Caco-2 (cell line): ENCODE data around the gene LOX. TPM values are rescaled to one million over a fixed set of nuclear protein-coding genes. Genes with fewer than 3 reads are reported as not detected.

Experiments
- BruUV-seq: library from RNA; stranded (reverse); fragments of 400-500 nt; replicated peaks from 2 replicates; lab custom pipeline; 2021; lab: Mats Ljungman, UMichigan
- CTCF ChIA-PET: fragments of 300-600 bp; sonication (Branson Sonifier 250); formaldehyde crosslinking; loops from one replicate; lab custom pipeline; 2022; ENCODE audit warnings: antibody characterized with exemption; lab: Charles Lee
- POLR2A ChIA-PET: fragments of 300-600 bp; sonication (Branson Sonifier 250); formaldehyde crosslinking; loops from one replicate; lab custom pipeline; 2022; ENCODE audit warnings: antibody characterized with exemption; lab: Charles Lee
- DNase-seq, 2 experiments: peaks; one replicate each; pipeline versions ENCODE4 v3.0.0 to v3.0.0-alpha.2; 2020 to 2022
- H3K27me3 ChIP-seq: replicated peaks from 2 replicates; pipeline ENCODE4 v1.6.0; 2011; ENCODE audit warnings: low read length; ENCODE audit not compliant: control insufficient read depth, insufficient read depth
- H3K36me3 ChIP-seq: 2 replicates; pipeline ENCODE4 v1.5.1; 2011; ENCODE audit warnings: low read length; ENCODE audit not compliant: control insufficient read depth, insufficient read depth
- H3K4me1 ChIP-seq: fragments of 250-450 bp; sonication (Bioruptor Pico); 2 replicates; pipeline ENCODE4 v1.5.1; 2020; ENCODE audit warnings: mild to moderate bottlenecking
- H3K4me3 ChIP-seq: 2 replicates; pipeline ENCODE4 v1.5.1; 2011; ENCODE audit warnings: low read depth, mild to moderate bottlenecking, control low read depth, low read length
- H3K9me3 ChIP-seq: fragments of 250-450 bp; sonication (Bioruptor Pico); 2 replicates; pipeline ENCODE4 v1.5.1; 2020; ENCODE audit warnings: mild to moderate bottlenecking, moderate library complexity
- H3K27ac Mint-ChIP-seq: one replicate; pipeline ENCODE4 v1.8.0; 2022; ENCODE audit warnings: mixed read lengths; ENCODE audit not compliant: unreplicated experiment
- H3K27me3 Mint-ChIP-seq: one replicate; pipeline ENCODE4 v1.8.0; 2022; ENCODE audit warnings: mixed read lengths; ENCODE audit not compliant: insufficient read depth, unreplicated experiment
- H3K36me3 Mint-ChIP-seq: one replicate; pipeline ENCODE4 v1.8.0; 2022; ENCODE audit warnings: mild to moderate bottlenecking, mixed read lengths; ENCODE audit not compliant: insufficient read depth, unreplicated experiment
- H3K4me1 Mint-ChIP-seq: one replicate; pipeline ENCODE4 v1.8.0; 2022; ENCODE audit warnings: low read depth, mixed read lengths; ENCODE audit not compliant: unreplicated experiment
- H3K4me3 Mint-ChIP-seq: one replicate; pipeline ENCODE4 v1.8.0; 2022; ENCODE audit warnings: mild to moderate bottlenecking, moderate library complexity, mixed read lengths; ENCODE audit not compliant: unreplicated experiment
- H3K9me3 Mint-ChIP-seq: one replicate; pipeline ENCODE4 v1.8.0; 2022; ENCODE audit warnings: mixed read lengths; ENCODE audit not compliant: unreplicated experiment
- CTCF ChIP-seq, 2 experiments: fragments of 200-600 bp in 1 of 2; IDR thresholded peaks; 1 replicate in 1 of 2; 2 replicates in 1 of 2; pipeline versions ENCODE4 v1.5.1 to v1.8.0; 2011 to 2022; ENCODE audit warnings: antibody characterized with exemption in 1 of 2, control low read depth in 1 of 2, inconsistent platforms in 1 of 2, low read depth in 1 of 2, low read length in 1 of 2, mild to moderate bottlenecking in 1 of 2, moderate library complexity in 1 of 2; ENCODE audit not compliant: insufficient read depth in 1 of 2, severe bottlenecking in 1 of 2, unreplicated experiment in 1 of 2
- intact Hi-C: fragments of 100-400 bp; cut with micrococcal nuclease; formaldehyde crosslinking; loops from one replicate; pipeline ENCODE4 v1.10.0; 2022; ENCODE audit not compliant: unreplicated experiment
- total RNA-seq: library from RNA; stranded (reverse); gene quantifications from 2 replicates; pipeline ENCODE4 v1.2.3, GENCODE V29; 2022

LOX gene
- total RNA-seq, 1 experiment from 2014 or later = 4.9 TPM

- H3K36me3 ChIP-seq = no peaks in the 10 kb centered on the region
- Mint-ChIP-seq H3K4me1 (no peaks in the 10 kb centered on the region), H3K36me3 (no peaks in the 10 kb centered on the region), H3K9me3 (no peaks in the 10 kb centered on the region), H3K4me3 (no peak overlapping the region), H3K27ac (no peak overlapping the region), H3K27me3 (peaks cover 13% of the 10 kb centered on the region)
- no peak for TF ChIP-seq CTCF (IDR thresholded peaks at IDR 0.05; ENCODE audit: insufficient read depth in 1 of 2, low read depth in 1 of 2, low read length in 1 of 2, severe bottlenecking in 1 of 2, unreplicated experiment in 1 of 2)
- intact Hi-C loops = no loop called here
- H3K4me3 ChIP-seq = no peak overlapping the region
- DNase-seq = no peak
- H3K4me1 ChIP-seq = no peaks in the 10 kb centered on the region
- H3K9me3 ChIP-seq = no peaks in the 10 kb centered on the region
- POLR2A ChIA-PET = no interaction called here
- no TSS peak for BruUV-seq
- H3K27me3 ChIP-seq = no peaks in the 10 kb centered on the region; the same call in 1 of the 2 replicates
- CTCF ChIA-PET = no interaction called here
Observed at GRCh38 chr5:122126177-122126755, 48.2 kb upstream of the LOX start.

GRCh38 chr5:122124766-122125165 lies 46.7 kb upstream of the LOX start:
- ChIA-PET POLR2A (no interaction called here), CTCF (no interaction called here)
- BruUV-seq = no TSS peak
- TF ChIP-seq CTCF (IDR thresholded peaks at IDR 0.05; ENCODE audit: insufficient read depth in 1 of 2, low read depth in 1 of 2, low read length in 1 of 2, severe bottlenecking in 1 of 2, unreplicated experiment in 1 of 2) = no peak
- Histone ChIP-seq H3K4me3 (no peak overlapping the region), H3K36me3 (no peaks in the 10 kb centered on the region), H3K9me3 (no peaks in the 10 kb centered on the region), H3K27me3 (no peaks in the 10 kb centered on the region; the same call in 1 of the 2 replicates), H3K4me1 (no peaks in the 10 kb centered on the region)
- no peak overlapping the region for H3K4me3 Mint-ChIP-seq
- H3K9me3 Mint-ChIP-seq = no peaks in the 10 kb centered on the region
- no peak for DNase-seq
- H3K4me1 Mint-ChIP-seq = no peaks in the 10 kb centered on the region
- H3K27me3 Mint-ChIP-seq = peaks cover 11% of the 10 kb centered on the region
- no peaks in the 10 kb centered on the region for H3K36me3 Mint-ChIP-seq
- no peak overlapping the region for H3K27ac Mint-ChIP-seq
- intact Hi-C loops = no loop called here

- H3K4me3 Mint-ChIP-seq = no peak overlapping the region
- CTCF ChIA-PET = interaction anchor here (0.5 to 1.0 kb wide), 2 partner anchors 15 to 19 kb away, joined by 3 to 9 read pairs; no protein-coding TSS in a partner anchor
- no peak overlapping the region for H3K4me3 ChIP-seq
- POLR2A ChIA-PET = no interaction called here
- DNase-seq = no peak
- no peaks in the 10 kb centered on the region; the same call in 1 of the 2 replicates for H3K27me3 ChIP-seq
- H3K9me3 Mint-ChIP-seq = no peaks in the 10 kb centered on the region
- H3K4me1 Mint-ChIP-seq = no peaks in the 10 kb centered on the region
- H3K27ac Mint-ChIP-seq = no peak overlapping the region
- BruUV-seq = no TSS peak
- H3K4me1 ChIP-seq = no peaks in the 10 kb centered on the region
- no peaks in the 10 kb centered on the region for H3K36me3 ChIP-seq
- intact Hi-C loops = no loop called here
- no peaks in the 10 kb centered on the region for H3K36me3 Mint-ChIP-seq
- no peaks in the 10 kb centered on the region for H3K9me3 ChIP-seq
- H3K27me3 Mint-ChIP-seq = peaks cover 15% of the 10 kb centered on the region
- no peak for TF ChIP-seq CTCF (IDR thresholded peaks at IDR 0.05; ENCODE audit: insufficient read depth in 1 of 2, low read depth in 1 of 2, low read length in 1 of 2, severe bottlenecking in 1 of 2, unreplicated experiment in 1 of 2)
Observed at GRCh38 chr5:122121479-122122465, 43.7 kb upstream of the LOX start.
